Activated CD4-positive, CD25-positive, alpha-beta regulatory T cell treated with anti-CD3 and anti-CD28 coated beads, Interleukin-2, amount 50 U/mL, for 72 hours (primary cell): ENCODE results near the gene R3HDM4.
"Not testable (repeated sequence)": the region's sequence is repeated elsewhere in the genome, so short reads cannot be mapped to it uniquely, and the experiment has no call there.

ENCODE experiments used
- DNase-seq: peaks from one replicate; pipeline ENCODE4 v3.0.0; 2021

Gene R3HDM4

GRCh38 chr19:913080-913748 is at the start of gene R3HDM4:
R3HDM4 (minus strand) TSS chr19:913219; CDS start chr19:913157, 62 bp downstream.
- DNase-seq: peak; percentile 88

DNA sequence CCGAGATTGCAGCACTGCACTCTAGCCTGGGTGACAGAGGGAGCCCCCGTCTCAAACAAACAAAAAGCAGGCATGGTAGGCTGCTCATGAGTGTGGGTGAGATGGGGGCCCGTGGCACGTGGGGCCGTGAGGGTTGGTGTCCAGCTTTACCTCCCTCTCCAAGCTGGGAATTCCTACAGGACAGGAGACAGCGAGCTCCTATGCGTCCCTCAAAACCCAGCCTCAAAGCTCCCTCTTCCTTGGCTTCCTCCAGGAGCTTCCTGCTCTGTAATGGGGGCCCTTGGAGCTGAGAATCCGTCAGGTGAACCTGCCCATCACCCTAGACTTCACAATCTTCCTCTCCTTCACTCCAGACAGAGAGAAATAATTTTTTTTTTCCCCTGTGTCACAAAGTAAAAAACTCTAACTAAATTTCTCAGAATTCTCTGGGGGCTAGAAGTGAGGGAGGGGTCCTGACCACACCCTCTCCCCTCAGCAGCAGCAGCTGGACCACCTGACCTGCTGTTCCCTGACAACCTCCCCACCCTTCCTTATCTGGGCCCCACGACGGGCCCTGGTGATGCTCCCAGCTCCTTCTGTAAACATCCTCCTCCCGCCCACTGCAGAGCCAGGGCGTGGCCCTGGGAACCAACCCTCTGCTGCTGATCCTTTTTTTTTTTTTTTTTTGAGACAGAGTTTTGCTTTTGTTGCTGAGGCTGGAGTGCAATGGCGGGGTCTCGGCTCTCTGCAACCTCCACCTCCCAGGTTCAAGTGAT is 49.0 kb upstream of the R3HDM4 start:
- DNase-seq: no peak

DNA sequence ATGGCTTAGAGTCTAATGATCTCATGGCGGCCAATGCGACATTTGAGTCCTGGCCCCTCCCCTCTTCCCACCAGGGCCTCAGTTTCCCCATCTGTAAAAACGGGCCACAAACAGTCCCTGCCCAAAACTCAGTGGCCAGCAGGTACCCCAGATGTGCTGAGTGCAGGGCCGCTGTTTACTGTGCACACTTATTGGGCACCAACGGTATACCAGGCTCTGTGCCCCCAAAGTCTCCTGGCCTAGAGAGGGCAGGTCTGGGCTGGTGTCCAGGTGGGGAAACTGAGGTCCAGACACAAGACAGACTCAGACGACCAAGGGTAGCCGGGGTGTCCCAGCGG is 47.6 kb upstream of the R3HDM4 start:
- no peak for DNase-seq

GRCh38 chr19:960020-960419 is 47.0 kb upstream of the R3HDM4 start:
- DNase-seq: no peak

DNA sequence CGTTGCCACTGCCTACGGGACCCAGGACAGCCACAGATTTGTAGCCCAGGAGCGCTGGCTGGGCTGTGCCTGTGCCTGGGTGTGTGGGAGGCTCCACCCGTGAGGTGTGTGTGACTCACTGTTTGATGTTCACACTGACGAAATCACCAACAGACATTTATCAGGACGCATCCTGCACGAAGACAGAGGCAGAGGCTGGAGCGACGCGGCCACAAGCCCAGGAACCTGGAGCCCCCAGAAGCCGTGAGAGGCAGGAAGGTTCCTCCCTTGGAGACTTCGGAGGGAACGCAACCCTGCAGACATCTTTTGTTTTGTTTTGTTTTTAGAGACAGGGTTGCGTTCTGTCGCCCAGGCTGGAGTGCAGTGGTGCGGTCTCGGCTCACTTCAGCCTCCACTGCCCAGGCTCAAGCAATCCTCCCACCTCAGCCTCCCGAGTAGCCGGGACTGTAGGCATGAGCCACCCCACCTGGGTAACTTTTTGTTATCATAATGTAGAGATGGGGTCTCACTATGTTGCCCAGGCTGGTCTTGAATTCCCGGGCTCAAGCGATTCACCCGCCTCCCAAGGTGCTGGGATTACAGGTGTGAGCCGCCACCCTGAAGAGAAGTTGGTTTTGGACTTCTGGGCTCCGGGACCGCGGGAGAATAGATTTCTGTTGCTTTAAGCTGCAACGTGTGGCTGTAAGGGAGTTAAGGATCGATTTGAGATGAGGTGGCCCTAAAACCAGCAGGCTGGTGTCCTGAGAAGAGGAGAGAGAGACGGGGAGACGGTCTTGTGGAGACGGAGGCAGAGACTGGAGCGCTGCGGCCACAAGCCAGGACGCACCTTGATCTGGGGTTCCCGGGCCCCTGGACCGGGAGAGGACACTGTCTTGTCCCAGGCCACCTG is 46.2 kb upstream of the R3HDM4 start:
- no peak for DNase-seq

DNA sequence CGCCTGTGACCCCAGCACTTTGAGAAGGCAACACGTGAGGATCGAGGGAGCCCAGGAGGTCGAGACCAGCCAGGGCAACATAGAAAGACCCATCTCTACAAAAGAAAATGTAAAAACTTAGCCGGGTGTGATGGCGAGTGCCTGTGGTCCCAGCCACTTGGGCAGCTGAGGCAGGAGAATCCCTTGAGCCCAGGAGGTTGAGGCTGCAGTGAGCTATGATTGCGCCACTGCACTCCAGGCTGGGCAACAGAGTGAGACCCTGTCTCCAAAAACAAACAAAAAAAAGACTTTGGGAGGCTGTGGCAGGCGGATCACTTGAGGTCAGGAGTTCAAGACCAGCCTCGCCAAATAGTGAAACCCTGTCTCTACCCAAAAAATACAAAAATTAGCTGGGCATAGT is 44.6 kb upstream of the R3HDM4 start:
- DNase-seq: not testable (repeated sequence)

DNA sequence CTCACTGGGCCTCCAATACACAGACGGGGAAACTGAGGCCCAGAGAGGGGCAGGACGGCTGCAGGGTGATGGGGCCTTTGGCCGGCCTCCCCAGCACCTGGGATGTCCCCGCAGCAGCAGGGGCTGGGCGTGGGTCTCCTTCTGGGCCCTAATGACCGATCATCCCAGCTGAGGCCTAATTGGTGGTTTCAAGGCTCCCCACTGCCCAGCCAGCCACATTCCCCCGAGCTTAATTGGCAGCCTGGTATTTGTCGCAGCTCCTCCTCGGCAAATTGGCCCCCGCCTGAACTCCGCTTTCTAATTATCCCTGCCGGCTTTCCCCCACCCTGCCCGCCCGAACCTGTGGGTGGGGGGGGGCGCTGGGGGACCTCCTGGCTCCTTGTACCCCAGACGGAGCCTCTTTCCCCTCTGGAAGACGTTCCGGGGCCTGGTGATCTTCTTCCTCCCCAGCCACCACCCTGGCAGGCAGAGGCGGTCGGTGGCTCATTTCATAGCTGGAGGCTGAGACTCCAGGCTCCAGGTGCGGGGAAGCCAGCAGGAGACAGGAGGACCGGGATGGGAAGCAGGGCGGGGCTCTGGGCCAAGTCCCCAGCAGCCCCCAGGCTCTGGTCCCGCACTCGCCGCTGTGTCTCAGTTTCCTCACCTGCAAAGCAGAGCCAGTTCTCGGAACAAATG is 43.9 kb upstream of the R3HDM4 start:
- DNase-seq: no peak

DNA sequence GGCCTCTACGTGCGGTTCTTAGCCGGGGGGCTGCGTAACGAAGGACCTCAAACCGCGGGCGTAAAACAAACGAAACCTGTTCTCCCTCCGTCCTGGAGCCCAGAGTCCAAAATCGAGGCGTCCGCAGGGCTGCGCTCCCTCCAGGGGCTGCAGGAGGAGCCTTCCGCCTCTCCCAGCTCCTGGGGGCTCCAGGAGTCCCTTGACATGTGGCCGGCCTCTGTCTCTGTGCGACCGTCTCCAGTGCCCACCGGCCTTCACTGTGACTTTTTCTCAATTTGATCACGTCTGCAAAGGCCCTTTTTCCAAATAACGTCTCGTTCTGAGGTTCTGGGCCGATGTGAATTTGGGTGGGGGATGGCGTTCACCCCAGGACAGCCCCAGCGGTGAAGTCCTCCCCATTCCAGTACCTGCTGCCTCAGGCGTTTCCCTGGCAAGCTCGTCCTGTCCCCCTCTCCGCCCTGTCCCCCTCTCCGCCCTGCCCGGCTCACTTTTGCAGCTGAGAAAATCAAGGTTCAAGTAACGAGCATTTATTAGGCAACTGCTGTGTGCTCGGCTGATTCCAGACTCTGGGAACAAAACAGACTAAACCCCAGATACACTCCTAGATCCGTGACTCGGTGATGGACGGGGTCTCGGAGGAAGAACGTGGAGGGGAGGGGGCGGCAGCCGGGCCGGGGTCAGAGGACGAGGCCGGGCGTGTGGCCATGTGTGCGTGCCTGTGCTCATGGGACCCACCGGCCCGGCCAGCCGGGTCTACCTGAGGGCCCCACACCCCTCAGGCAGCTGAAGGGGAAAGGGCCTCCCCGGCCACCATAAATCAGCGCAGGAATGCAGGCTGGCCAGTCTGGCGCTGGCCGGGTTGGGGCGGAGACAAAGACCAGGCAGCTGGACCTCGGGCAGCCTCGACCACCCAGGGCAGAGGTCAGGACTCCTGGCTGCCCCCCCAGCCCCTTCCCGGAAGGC is 43.1 kb upstream of the R3HDM4 start:
- no peak for DNase-seq

- no peak for DNase-seq
These were observed 41.9 kb upstream of the R3HDM4 start for GRCh38 chr19:954672-955494.

DNA sequence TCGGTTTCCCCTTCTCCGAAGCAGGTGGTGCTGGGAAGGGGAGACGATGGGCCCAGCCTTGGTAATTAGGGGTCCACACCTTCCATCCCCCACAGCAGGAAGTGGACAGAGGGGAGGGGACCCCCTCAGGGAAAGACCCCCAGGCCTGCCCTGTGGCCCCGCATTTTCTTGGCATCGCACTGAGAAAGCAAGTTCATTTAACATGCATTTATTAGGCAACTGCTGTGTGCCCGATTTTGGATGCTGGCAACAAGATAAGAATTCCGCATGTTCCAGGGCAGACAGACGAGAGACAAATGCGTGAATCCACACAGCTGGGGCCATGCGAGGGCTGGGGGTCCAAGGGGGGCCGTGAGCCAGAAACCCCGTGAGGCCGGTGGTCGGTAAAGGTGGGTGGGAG is 41.3 kb upstream of the R3HDM4 start:
- no peak for DNase-seq

DNA sequence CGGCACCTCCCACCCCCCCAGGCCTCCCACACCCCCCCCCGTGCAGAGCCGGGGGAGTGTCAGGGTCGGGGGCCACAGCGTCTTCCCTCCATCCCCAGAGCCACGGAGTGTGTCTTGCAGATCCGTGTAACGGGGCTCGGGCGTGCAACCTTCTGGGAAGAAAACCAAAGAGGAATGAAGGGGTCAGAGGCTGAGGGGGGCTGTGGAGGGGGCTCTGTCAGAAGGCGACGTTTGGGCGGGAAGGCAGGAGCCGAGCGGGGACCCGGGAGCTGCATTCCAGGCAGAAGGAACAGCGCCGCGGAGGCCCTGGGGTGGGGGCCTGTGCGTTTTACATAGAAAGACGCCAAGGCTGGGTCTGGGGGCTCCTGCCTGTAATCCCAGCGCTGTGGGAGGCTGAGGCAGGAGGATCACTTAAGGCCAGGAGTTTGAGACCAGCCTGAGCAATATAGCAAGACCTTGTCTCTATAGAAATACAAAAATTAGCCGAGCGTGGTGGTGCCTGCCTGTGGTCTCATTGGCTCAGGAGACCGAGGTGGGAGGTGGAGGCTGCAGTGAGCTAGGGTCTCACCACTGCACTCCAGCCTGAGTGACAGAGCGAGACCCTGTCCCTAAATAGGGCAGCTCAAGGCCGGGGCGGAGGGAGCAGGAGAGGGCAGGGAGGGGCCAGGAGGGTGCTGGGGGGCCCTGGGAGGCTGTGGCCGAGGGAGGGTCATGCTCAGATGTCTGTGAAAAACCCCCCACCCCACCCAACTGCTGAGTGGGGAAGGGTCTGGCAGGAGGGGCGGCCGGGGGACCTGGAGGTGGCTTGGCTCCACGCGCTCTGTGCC is 40.6 kb upstream of the R3HDM4 start:
- no peak for DNase-seq

DNA sequence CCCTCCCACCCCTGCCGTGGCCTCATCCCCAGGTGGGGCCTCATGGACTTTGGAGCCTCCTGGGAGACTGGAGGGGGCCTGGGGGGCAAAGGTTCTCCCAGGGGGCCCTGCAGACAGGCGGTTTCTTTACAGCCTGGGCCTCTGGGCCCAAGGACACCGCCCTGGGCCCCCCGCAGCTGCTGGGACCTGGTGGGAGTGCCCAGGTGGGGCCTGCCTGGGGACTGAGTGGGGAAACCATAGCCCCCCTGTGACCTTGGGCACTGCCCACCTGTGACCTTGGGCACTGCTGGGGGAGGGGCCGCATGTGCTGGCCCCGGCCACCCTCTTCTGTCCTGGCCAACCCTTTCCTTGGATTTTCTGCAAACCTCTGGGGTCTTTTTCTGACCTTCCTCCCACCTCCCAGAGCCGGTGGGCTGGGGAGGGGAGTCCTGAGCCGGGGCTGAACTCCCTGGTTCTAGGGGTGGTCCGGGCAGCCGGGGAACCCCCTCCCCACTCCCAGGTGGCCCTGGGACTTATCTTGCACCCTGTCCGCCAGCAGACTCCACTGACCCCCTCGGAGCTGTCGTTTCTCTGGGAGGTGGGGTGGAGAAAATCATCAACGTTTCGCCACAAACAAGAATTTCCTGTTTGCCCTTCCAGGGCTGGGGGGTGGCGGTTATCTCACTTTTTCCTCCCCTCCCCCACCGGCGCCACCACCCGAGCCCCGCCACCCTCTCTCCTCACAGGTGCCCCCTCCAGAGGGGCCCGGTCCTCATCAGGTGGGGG is 39.8 kb upstream of the R3HDM4 start:
- no peak for DNase-seq

GRCh38 chr19:952049-952679 is 39.1 kb upstream of the R3HDM4 start:
- DNase-seq: no peak

DNA sequence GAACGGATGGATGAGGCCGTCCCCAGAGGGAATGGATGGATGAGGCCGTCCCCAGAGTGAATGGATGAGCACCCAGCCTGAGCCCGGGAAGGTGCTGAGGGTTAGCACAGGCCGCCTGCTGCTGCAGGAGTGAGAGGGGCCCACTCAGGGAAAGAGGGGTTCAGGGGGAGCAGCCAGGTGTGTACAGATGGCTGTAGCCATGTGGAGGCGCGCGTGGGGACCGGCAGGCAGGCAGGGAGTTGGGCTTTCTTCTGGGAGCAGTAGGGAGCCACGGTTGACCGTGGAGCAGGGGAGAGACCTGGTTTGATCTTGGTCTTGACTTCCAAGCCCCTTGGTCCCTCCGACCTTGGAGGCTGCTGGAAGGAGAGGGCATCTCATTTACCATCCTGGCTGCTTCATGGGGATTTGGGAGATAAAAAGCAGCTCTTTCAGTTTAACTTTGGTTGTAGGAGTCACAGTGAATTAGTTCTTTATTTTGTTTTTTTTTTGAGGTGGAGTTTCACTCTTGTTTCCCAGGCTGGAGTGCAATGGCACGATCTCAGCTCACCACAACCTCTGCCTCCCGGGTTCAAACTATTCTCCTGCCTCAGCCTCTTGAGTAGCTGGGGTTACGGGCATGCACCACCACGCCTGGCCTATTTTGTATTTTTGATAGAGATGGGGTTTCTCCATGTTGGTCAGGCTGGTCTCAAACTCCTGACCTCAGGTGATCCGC is 37.5 kb upstream of the R3HDM4 start:
- no peak for DNase-seq

DNA sequence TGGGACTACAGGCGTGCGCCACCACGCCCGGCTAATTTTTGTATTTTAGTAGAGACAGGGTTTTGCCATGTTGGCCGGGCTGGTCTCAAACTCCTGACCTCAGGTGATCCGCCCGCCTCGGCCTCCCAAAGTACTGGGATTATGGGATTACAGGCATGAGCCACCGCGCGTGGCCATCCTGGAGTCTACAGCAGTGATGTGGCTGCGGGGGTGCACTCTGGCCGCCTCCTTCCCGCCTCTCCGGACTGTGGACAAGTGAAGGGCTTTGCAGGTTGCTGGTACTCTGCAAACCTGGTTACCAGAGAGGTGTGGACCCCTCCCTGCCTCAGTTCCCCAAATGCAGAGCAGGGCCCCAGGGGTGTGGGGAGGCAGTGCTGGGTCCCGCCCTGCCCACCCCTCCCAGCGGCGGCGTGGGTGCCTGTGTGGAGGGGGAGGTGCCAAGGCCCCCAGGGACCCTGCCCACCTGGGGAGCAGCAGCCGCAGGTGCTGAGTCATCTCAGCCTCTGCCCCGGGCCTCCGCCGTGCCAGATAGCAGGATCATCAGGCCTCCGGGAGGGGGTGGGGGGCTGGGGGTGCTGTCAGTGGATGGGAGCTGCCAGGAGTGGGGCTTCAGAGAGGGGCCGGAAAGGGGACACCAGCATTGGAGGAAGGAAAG is 36.0 kb upstream of the R3HDM4 start:
- no peak for DNase-seq

- no peak for DNase-seq
These were observed 34.9 kb upstream of the R3HDM4 start for GRCh38 chr19:947707-948539.
